HG02571 (cell line): ENCODE measurements around the gene IRF2BPL.

Experiments used
- ATAC-seq: cut with Tn5 transposase; IDR thresholded peaks from one replicate; pipeline ENCODE4 v1.9.1; 2021; ENCODE audit warnings: mild to moderate bottlenecking, moderate library complexity; ENCODE audit not compliant: unreplicated experiment

The IRF2BPL gene

GRCh38 chr14:76993752-76994151 lies 34.8 kb downstream of the IRF2BPL start:
- no peak for ATAC-seq

GRCh38 chr14:76990084-76990483 lies 38.4 kb downstream of the IRF2BPL start:
- no peak for ATAC-seq

- no peak for ATAC-seq
Observed at GRCh38 chr14:76987956-76988520, 40.5 kb downstream of the IRF2BPL start.

GRCh38 chr14:76986231-76986565 lies 42.3 kb downstream of the IRF2BPL start:
- ATAC-seq: no peak

GRCh38 chr14:76985540-76986230 lies 42.8 kb downstream of the IRF2BPL start:
- ATAC-seq: no peak

- ATAC-seq: no peak
Observed at GRCh38 chr14:76984787-76985375, 43.6 kb downstream of the IRF2BPL start.

GRCh38 chr14:76984297-76984696 lies 44.2 kb downstream of the IRF2BPL start:
- no peak for ATAC-seq

GRCh38 chr14:76981670-76982069 lies 46.8 kb downstream of the IRF2BPL start:
- ATAC-seq: no peak

GRCh38 chr14:76977793-76978720 lies 50.5 kb downstream of the IRF2BPL start:
- peak; percentile 92 for ATAC-seq

DNA sequence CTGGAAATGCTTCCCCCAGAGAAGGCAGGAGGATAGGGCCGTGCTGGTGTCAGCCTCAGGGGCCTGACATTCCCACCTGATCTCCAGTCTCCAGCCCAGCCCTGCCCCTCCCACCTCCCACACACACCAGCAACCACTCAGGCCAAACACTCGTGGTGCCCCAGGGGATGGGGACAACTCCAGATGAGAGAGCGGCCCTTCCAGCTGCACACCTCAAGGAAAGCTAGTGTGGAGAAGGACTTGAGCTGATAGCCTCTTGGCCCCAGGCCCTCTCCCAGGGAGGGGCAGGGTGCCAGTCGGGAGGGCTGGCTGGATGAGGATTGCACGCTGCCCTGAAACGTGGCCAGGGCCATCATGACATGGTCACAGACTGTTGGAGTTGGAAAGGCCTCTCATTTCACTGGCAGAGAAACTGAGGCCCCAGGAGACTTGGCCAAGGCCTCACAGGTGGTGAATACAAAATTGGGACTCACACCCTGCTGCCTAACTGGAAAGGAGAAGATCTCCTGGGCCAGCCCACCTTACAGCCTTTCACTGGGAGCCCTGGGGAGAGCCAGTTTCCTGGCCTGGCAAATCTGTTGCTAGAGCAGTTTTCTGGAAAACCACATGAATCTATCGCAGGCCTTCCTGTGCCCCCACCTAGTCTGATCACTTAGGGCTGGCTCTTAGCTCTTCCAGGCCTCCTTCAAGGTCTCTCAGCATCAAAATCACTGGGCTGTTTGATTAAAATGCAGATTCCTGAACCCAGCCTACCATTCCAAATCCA lies 52.1 kb downstream of the IRF2BPL start:
- no peak for ATAC-seq

GRCh38 chr14:76975812-76976211 lies 52.7 kb downstream of the IRF2BPL start:
- no peak for ATAC-seq

- ATAC-seq: no peak
Observed at GRCh38 chr14:76975051-76975450, 53.5 kb downstream of the IRF2BPL start.
